Hypothalamus (tissue), 51 donors: ENCODE measurements around the gene TRIM22.
"Not testable (repeated sequence)": the region's sequence is repeated elsewhere in the genome, so short reads cannot be mapped to it uniquely, and the experiment has no call there.

Experiments
- DNase-seq, 51 donors: peaks; one replicate each; lab custom pipeline; 2025; lab: John Stamatoyannopoulos, UW

TRIM22 gene

GRCh38 chr11:5690736-5691135 lies 1.1 kb downstream of the TRIM22 start:
- DNase-seq: no peak

DNA sequence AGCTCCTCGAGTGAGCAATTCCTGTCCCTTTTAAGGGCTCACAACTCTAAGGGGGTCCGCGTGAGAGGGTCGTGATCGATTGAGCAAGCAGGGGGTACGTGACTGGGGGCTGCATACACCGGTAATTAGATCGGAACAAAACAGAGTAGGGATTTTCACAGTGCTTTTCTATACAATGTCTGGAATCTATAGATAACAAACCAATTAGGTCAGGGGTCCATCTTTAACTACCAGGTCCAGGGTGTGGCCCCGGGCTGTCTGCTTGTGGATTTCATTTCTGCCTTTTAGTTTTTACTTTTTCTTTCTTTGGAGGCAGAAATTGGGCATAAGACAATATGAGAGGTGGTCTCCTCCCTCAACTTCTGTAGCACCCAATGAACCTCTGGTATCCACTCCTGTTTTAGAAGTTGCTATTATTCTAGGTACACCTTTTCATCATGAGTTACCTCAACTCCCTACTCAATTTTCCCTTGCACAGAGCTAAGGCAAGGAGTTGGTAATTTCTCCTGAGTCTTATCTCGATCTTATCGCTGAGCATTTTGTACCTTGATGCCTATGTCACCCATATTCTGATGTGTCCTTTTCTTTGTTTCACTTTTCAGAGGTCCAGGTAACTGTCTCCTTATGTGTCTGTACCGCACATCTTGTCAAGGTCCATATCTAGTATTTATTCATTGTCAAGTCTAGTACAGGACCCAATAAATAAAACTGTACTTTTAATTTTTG lies 1.8 kb downstream of the TRIM22 start:
- not testable (repeated sequence) for DNase-seq

DNA sequence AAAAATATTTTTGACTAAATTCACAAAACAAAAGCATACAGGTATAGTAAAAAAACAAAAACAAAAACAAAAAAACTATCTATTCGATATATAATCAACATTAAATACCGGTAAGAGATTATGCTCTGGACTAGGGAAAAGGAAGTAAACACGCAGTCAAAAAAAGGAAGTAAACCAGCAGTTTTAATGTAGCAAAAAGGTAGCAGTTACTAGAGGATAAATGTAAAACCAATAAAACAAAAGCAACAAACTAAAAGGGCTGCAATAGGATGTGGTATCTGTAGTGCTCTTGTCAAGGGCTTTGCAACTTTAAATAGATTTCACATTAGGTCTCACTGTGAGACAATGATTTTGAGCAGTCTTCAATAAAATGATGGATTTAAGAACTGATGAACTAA lies 2.4 kb downstream of the TRIM22 start:
- DNase-seq: no peak

- no peak for DNase-seq
Observed at GRCh38 chr11:5694642-5695041, 5.1 kb downstream of the TRIM22 start.

DNA sequence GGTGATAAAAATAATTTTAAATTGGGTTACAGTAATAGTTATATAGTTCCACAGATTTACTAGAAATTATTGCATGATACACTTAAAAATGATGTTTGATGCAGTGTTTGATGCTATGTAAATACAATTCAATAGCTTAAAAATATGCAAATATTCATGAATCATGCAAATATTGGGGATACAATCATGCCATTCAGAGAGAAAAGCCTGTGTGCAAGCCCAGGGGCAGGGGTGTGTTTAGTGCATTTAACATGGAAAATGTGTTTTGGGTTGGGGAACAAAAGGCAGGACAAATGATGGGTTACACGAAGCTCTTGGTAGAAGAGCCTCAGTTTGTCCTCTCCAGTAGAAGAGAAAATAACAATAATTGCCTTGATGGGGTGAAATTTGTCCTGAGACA lies 6.0 kb downstream of the TRIM22 start:
- DNase-seq: no peak

GRCh38 chr11:5696210-5696609 lies 6.6 kb downstream of the TRIM22 start:
- no peak for DNase-seq

DNA sequence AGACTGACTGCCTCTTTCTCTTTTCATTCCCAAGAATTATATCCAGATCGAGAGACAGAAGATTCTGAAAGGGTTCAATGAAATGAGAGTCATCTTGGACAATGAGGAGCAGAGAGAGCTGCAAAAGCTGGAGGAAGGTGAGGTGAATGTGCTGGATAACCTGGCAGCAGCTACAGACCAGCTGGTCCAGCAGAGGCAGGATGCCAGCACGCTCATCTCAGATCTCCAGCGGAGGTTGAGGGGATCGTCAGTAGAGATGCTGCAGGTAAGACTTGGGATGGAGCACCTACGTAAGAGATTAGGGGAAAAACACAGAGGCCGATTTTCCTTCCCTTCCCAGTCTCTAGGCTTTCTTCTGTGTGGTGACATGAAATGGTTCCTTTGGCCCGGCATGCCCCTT lies 8.7 kb downstream of the TRIM22 start:
- no peak for DNase-seq

- no peak for DNase-seq
Observed at GRCh38 chr11:5700421-5701054, 10.9 kb downstream of the TRIM22 start.

- DNase-seq: no peak
Observed at GRCh38 chr11:5701055-5701577, 11.5 kb downstream of the TRIM22 start.

GRCh38 chr11:5703741-5704536 lies 14.3 kb downstream of the TRIM22 start:
- DNase-seq: no peak

GRCh38 chr11:5705688-5706087 lies 16.1 kb downstream of the TRIM22 start:
- DNase-seq: no peak

- no peak for DNase-seq
Observed at GRCh38 chr11:5712507-5712906, 22.9 kb downstream of the TRIM22 start.

GRCh38 chr11:5713695-5714094 lies 24.1 kb downstream of the TRIM22 start:
- no peak for DNase-seq

DNA sequence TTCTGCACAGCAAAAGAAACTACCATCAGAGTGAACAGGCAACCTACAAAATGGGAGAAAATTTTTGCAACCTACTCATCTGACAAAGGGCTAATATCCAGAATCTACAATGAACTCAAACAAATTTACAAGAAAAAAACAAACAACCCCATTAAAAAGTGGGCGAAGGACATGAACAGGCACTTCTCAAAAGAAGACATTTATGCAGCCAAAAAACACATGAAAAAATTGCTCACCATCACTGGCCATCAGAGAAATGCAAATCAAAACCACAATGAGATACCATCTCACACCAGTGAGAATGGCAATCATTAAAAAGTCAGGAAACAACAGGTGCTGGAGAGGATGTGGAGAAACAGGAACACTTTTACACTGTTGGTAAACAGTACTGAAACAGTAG lies 26.9 kb downstream of the TRIM22 start:
- not testable (repeated sequence) for DNase-seq

DNA sequence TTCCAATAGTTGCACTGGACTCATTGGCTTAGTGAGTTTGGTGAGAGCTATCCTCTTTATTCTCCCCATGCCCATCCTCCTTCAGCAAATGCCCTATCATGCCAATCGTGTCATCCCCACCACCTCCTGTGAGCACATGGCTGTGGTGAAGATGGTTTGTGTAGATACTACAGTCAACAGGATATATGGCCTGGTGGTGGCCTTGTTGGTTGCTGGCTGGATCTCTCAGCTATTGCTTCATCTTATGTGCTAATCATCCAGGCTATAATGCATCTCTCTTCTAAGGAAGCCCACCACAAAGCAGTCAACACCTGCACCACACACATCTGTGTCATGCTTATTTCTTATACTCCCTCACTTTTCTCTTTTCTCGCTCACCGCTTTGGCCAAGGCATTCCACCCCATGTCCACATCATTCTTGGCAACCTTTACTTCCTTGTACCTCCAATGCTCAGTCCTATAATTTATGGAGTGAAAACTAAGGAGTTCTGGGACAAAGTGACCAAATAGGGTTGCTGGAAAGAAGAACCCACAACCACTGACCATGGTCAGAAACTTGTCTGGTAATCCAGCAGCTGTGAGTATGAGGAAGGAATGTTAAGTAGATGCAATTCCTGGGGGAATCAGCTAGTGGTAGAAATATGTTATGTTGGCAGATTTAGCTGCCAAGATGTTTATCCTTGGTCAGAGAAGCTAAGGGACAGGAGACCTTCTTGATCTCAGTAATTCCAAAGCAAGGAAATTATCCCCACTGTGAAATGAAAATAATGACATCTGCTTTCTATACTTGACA lies 30.3 kb downstream of the TRIM22 start:
- no peak for DNase-seq

DNA sequence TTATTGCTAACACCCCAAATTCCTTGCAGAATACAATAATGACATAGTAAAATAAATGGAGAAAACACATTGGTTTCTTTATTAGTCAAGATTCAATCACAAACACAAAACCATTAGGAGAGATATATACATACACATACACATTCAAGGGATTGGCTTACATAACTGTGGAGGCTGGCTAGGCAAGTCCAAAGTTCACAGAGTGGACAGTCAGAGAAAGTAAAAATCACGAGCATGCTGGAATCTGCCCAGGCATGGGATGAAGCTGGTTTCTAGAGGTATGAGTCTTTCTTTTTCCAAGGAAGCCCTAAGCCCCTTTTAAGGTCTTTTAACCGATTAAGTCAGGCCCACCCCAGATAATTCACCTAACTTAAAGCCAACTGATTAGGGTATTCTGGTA lies 33.0 kb downstream of the TRIM22 start:
- no peak for DNase-seq

DNA sequence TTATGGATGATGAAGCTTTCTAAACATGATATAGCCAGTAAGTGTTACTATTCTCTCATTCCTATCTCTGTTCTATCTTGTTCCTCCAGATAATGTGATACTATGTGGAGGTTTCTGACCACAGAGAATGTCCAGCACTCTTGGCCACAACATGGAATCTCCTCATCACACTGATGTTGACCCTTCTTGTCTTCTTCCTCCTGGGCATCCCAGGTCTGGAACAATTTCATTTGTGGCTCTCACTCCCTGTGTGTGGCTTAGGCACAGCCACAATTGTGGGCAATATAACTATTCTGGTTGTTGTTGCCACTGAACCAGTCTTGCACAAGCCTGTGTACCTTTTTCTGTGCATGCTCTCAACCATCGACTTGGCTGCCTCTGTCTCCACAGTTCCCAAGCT lies 36.8 kb downstream of the TRIM22 start:
- DNase-seq: no peak

GRCh38 chr11:5727691-5728090 lies 38.1 kb downstream of the TRIM22 start:
- no peak for DNase-seq

- no peak for DNase-seq
Observed at GRCh38 chr11:5736396-5736795, 46.8 kb downstream of the TRIM22 start, which contains the start of gene OR56B1. OR56B1 (plus strand) TSS chr11:5736448; CDS start chr11:5736517, 69 bp downstream.

DNA sequence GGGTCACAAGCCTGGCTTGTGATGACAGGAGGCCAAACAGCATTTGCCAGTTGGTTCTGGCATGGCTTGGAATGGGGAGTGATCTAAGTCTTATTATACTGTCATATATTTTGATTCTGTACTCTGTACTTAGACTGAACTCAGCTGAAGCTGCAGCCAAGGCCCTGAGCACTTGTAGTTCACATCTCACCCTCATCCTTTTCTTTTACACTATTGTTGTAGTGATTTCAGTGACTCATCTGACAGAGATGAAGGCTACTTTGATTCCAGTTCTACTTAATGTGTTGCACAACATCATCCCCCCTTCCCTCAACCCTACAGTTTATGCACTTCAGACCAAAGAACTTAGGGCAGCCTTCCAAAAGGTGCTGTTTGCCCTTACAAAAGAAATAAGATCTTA lies 47.5 kb downstream of the TRIM22 start:
- no peak for DNase-seq
